Neural progenitor cell (in vitro differentiated cells): Measurements from ENCODE around the gene ZNF689. TPM values are rescaled to one million over a fixed set of nuclear protein-coding genes. Genes with fewer than 3 reads are reported as not detected.

Experiments used
- DNase-seq: peaks from one replicate; pipeline ENCODE4 v3.0.0-alpha.2; 2016; ENCODE audit warnings: low spot score
- H2AFZ ChIP-seq: fragments of 200-600 bp; sonication (generic); replicated peaks from 2 replicates; pipeline ENCODE4 v1.6.1; 2016; ENCODE audit warnings: antibody characterized with exemption
- H3F3A ChIP-seq: fragments of 200-600 bp; sonication (generic); 2 replicates; pipeline ENCODE4 v1.6.1; 2016; ENCODE audit warnings: antibody characterized with exemption, low read depth
- H3K27ac ChIP-seq: fragments of 200-600 bp; sonication (generic); 2 replicates; pipeline ENCODE4 v1.5.1; 2016; ENCODE audit warnings: mild to moderate bottlenecking
- H3K27me3 ChIP-seq: fragments of 200-600 bp; sonication (generic); 2 replicates; pipeline ENCODE4 v1.6.1; 2016; ENCODE audit warnings: mild to moderate bottlenecking, moderate library complexity
- H3K36me3 ChIP-seq: fragments of 200-600 bp; sonication (generic); 2 replicates; pipeline ENCODE4 v1.5.1; 2016
- H3K4me1 ChIP-seq: fragments of 200-600 bp; sonication (generic); 2 replicates; pipeline ENCODE4 v1.6.1; 2016; ENCODE audit warnings: mixed run types
- H3K4me2 ChIP-seq: fragments of 200-600 bp; sonication (generic); 2 replicates; pipeline ENCODE4 v1.6.1; 2016
- H3K4me3 ChIP-seq: fragments of 200-600 bp; sonication (generic); 2 replicates; pipeline ENCODE4 v1.5.1; 2016
- H3K79me2 ChIP-seq: fragments of 200-600 bp; sonication (generic); 2 replicates; pipeline ENCODE4 v1.6.1; 2016; ENCODE audit warnings: low read depth
- H3K9ac ChIP-seq: fragments of 200-600 bp; sonication (generic); 2 replicates; pipeline ENCODE4 v1.6.1; 2016
- H3K9me3 ChIP-seq: fragments of 200-600 bp; sonication (generic); 2 replicates; pipeline ENCODE4 v1.5.1; 2016; ENCODE audit warnings: low read depth
- H4K20me1 ChIP-seq: fragments of 200-600 bp; sonication (generic); 2 replicates; pipeline ENCODE4 v1.6.1; 2016; ENCODE audit warnings: low read depth
- H3K27ac Mint-ChIP-seq: 3 replicates; pipeline ENCODE4 v1.8.0; 2021; ENCODE audit warnings: mixed read lengths
- H3K27me3 Mint-ChIP-seq: 2 replicates; pipeline ENCODE4 v1.8.0; 2022; ENCODE audit warnings: low read depth, mild to moderate bottlenecking, inconsistent platforms, moderate library complexity, mixed read lengths; ENCODE audit not compliant: insufficient read depth
- H3K36me3 Mint-ChIP-seq: 3 replicates; pipeline ENCODE4 v1.8.0; 2021; ENCODE audit warnings: mixed read lengths
- H3K4me1 Mint-ChIP-seq: 3 replicates; pipeline ENCODE4 v1.8.0; 2021; ENCODE audit warnings: mixed read lengths
- H3K4me3 Mint-ChIP-seq: 3 replicates; pipeline ENCODE4 v1.8.0; 2021; ENCODE audit warnings: mild to moderate bottlenecking, moderate library complexity, mixed read lengths
- H3K9me3 Mint-ChIP-seq: 3 replicates; pipeline ENCODE4 v1.8.0; 2020; ENCODE audit warnings: mixed read lengths
- CTCF ChIP-seq: fragments of 200-600 bp; sonication (generic); IDR thresholded peaks from 2 replicates; pipeline ENCODE4 v1.5.1; 2017; ENCODE audit warnings: antibody characterized with exemption, mild to moderate bottlenecking
- EZH2 ChIP-seq: fragments of 200-600 bp; sonication (generic); IDR thresholded peaks from 2 replicates; pipeline ENCODE4 v1.6.1; 2017; ENCODE audit warnings: antibody characterized with exemption, mild to moderate bottlenecking, moderate library complexity
- EZH2phosphoT487 ChIP-seq: fragments of 200-600 bp; sonication (generic); IDR thresholded peaks from 2 replicates; pipeline ENCODE4 v1.6.1; 2017; ENCODE audit warnings: antibody characterized with exemption
- total RNA-seq: library from RNA; depleted of rRNA; stranded (reverse); fragments of >200 nt; gene quantifications from 2 replicates; pipeline ENCODE4 v1.2.3, GENCODE V29; 2015; ENCODE audit warnings: low replicate concordance

ZNF689 gene
- total RNA-seq, 1 donor from 2014 or later: 9.2 TPM

GRCh38 chr16:30566531-30566930 lies 43.7 kb downstream of the ZNF689 start:
- Histone ChIP-seq H2AFZ (no peak overlapping the region), H3K36me3 (no peaks in the 10 kb centered on the region), H3K4me1 (peaks cover 5% of the 10 kb centered on the region), H3K4me2 (no peak overlapping the region), H3K9ac (no peak overlapping the region), H3K79me2 (no peaks in the 10 kb centered on the region), H4K20me1 (no peaks in the 10 kb centered on the region), H3K9me3 (no peaks in the 10 kb centered on the region), H3F3A (peaks cover 15% of the 10 kb centered on the region), H3K4me3 (no peak overlapping the region), H3K27me3 (peaks cover 5% of the 10 kb centered on the region), H3K27ac (no peak overlapping the region)
- no peak overlapping the region for H3K4me3 Mint-ChIP-seq
- no peaks in the 10 kb centered on the region for H3K36me3 Mint-ChIP-seq
- H3K9me3 Mint-ChIP-seq: no peaks in the 10 kb centered on the region
- no peak for DNase-seq
- no peak for TF ChIP-seq EZH2
- no peak for TF ChIP-seq EZH2phosphoT487
- TF ChIP-seq CTCF: no peak
- peaks cover 11% of the 10 kb centered on the region for H3K27me3 Mint-ChIP-seq
- H3K4me1 Mint-ChIP-seq: peaks cover 7% of the 10 kb centered on the region
- peak overlapping the region; percentile 33 for H3K27ac Mint-ChIP-seq

GRCh38 chr16:30565984-30566383 lies 44.2 kb downstream of the ZNF689 start:
- Mint-ChIP-seq H3K36me3 (no peaks in the 10 kb centered on the region), H3K4me1 (peaks cover 6% of the 10 kb centered on the region), H3K27me3 (peaks cover 10% of the 10 kb centered on the region), H3K27ac (peak overlapping the region; percentile 33), H3K9me3 (no peaks in the 10 kb centered on the region), H3K4me3 (peak overlapping the region; percentile 24)
- no peak for TF ChIP-seq EZH2phosphoT487
- no peak for TF ChIP-seq EZH2
- TF ChIP-seq CTCF: no peak
- Histone ChIP-seq H4K20me1 (no peaks in the 10 kb centered on the region), H3K36me3 (no peaks in the 10 kb centered on the region), H3K9ac (no peak overlapping the region), H3K27ac (no peak overlapping the region), H3K4me1 (peaks cover 5% of the 10 kb centered on the region), H3K4me3 (no peak overlapping the region), H3K9me3 (no peaks in the 10 kb centered on the region), H3K4me2 (no peak overlapping the region), H3K27me3 (peaks cover 11% of the 10 kb centered on the region), H3F3A (peaks cover 10% of the 10 kb centered on the region), H3K79me2 (no peaks in the 10 kb centered on the region), H2AFZ (no peak overlapping the region)
- no peak for DNase-seq

- Histone ChIP-seq H3K27ac (no peak overlapping the region), H4K20me1 (no peaks in the 10 kb centered on the region), H3K9ac (no peak overlapping the region), H3K36me3 (no peaks in the 10 kb centered on the region), H3K4me3 (no peak overlapping the region), H3K9me3 (no peaks in the 10 kb centered on the region), H3K79me2 (no peaks in the 10 kb centered on the region), H3F3A (peaks cover 5% of the 10 kb centered on the region), H3K27me3 (peaks cover 15% of the 10 kb centered on the region), H3K4me2 (no peak overlapping the region), H2AFZ (no peak overlapping the region), H3K4me1 (peaks cover 4% of the 10 kb centered on the region)
- H3K27ac Mint-ChIP-seq: no peak overlapping the region
- DNase-seq: no peak
- peaks cover 8% of the 10 kb centered on the region for H3K27me3 Mint-ChIP-seq
- H3K4me1 Mint-ChIP-seq: peaks cover 3% of the 10 kb centered on the region
- H3K4me3 Mint-ChIP-seq: no peak overlapping the region
- no peaks in the 10 kb centered on the region for H3K36me3 Mint-ChIP-seq
- no peaks in the 10 kb centered on the region for H3K9me3 Mint-ChIP-seq
- TF ChIP-seq EZH2phosphoT487 (no peak), EZH2 (no peak), CTCF (no peak)
These were observed 44.7 kb downstream of the ZNF689 start for GRCh38 chr16:30565526-30565925.
